LNCAP (cell line): ENCODE data around the gene EGFLAM.

Experiments
- TF ChIP-seq, protein P1 (sequence below): fragments of 450-650 bp; IDR thresholded peaks from 2 replicates; pipeline ENCODE4 v1.5.1; 2017; ENCODE audit warnings: mild to moderate bottlenecking

EGFLAM gene

GRCh38 chr5:38434966-38435705, 176.8 kb downstream of the EGFLAM start:
- TF ChIP-seq, protein P1, sequence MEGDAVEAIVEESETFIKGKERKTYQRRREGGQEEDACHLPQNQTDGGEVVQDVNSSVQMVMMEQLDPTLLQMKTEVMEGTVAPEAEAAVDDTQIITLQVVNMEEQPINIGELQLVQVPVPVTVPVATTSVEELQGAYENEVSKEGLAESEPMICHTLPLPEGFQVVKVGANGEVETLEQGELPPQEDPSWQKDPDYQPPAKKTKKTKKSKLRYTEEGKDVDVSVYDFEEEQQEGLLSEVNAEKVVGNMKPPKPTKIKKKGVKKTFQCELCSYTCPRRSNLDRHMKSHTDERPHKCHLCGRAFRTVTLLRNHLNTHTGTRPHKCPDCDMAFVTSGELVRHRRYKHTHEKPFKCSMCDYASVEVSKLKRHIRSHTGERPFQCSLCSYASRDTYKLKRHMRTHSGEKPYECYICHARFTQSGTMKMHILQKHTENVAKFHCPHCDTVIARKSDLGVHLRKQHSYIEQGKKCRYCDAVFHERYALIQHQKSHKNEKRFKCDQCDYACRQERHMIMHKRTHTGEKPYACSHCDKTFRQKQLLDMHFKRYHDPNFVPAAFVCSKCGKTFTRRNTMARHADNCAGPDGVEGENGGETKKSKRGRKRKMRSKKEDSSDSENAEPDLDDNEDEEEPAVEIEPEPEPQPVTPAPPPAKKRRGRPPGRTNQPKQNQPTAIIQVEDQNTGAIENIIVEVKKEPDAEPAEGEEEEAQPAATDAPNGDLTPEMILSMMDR, result no peak

DNA sequence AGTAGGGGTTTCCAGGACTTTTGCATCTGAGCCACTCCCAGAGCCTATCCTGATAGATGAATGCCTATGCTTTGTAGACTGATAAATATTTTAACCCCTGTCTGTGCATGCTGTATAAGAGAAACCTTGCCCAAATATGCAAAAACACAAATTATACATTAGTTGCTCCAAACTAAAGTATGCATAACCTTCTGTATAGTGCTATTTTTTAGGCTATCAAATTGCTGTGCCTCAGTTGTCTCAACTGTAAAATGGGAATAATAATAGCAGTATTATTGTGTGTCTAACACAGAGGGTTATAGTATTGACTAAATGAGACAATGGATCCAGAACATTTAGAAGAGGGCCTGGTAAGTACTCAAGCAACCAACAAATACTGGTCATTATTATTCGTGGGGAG, 180.4 kb downstream of the EGFLAM start:
- TF ChIP-seq, protein P1, result no peak

DNA sequence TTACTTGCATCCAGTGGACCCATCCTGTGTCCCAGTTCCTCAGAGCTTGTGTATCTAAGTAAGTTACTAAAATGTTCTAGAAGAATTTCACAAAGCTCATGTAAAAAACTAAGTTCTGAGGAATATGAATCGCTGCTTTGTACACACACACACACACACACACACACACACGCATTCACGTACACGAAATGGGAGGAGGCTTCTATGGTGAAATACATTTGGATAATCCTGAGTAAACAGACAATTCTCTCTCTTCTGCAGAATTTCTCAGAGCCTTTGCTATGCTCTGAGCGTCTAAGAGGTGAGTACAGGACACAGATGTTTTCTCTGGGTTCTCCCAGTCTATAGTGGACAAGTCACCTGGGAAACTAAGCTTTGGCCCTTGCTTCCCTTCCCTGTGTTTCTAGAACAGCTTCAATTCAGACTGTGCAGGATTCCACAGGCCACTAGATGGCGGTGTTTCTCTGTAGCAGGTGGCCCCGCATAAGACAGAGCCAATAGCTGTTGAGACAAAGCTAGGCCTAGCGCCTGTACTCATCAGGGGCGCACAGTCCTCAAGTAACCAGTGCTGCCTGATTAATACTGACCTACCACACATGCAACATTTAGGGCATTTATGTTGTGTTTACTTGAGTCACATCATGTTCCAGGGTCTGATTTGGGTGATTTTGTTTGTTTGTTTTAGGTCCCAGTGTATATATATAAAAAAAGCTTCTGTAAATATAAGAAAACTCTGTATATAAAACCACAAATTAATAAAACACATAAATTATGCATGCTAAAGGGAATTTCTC, 183.3 kb downstream of the EGFLAM start:
- TF ChIP-seq, protein P1, result peak; percentile 92

DNA sequence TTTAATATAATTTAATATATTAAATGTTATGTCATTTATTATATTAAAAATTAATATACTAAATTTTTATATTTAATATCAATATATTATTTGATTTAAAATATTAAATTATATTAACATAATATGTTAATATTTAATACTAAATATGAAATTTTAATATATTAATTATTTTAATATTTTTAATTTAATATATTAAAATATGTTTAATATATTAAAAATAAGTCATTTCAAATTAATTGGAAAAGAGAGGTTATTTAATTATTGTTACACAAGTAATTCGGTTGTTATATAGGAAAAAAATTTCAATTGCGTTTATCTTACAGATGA, 183.9 kb downstream of the EGFLAM start:
- TF ChIP-seq, protein P1, result no peak

DNA sequence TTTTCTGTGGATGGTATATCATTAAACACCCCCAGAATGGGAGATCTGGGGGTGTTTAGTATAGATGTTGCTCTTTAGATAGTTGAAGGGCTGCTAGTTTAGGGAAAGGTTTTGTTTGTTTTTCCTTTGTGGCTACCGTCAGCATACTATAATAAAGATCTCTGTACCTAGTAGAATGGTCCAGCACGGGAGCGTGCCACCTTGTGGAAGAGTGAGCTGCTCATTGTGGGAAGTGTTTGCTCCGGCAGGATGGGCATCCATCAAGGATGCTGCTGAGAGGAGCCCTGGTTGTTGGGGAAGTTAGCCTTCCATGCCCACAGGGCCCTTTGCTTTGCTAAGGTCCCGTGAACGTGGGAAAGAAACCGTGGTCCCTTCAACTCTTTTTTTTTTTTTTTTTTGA, 185.0 kb downstream of the EGFLAM start:
- TF ChIP-seq, protein P1, result no peak

GRCh38 chr5:38445374-38446028, 187.1 kb downstream of the EGFLAM start:
- TF ChIP-seq, protein P1, result no peak

DNA sequence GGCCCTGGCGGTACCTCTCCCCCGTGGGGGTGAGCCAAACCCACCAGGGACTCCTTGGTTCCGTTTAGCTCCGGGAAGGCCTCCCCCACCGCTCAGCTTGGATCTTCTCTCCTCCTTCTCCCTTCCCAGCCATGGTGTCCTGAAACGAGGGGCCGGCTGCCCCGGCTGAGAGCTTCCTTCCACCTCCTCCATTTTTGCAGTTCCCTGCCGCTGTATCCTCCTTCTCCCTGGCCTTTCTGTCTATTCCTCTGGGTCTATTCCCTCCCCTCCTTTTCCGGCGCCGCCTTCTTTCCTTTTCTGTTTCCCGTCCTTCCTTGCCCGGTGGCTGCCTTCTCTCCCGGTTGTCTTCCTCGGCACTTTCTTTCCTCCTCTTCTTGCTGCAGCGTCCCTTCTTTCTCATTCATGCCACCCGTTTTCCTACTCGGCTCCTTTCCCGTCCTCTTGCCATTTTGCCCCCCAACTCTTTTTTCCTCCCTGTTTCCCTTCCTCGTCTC, 187.7 kb downstream of the EGFLAM start:
- TF ChIP-seq, protein P1, result no peak
